ENCODE measurements around the gene H2BW2.
"Not testable (repeated sequence)": the region's sequence is repeated elsewhere in the genome, so short reads cannot be mapped to it uniquely, and the experiment has no call there.

Gene H2BW2

DNA sequence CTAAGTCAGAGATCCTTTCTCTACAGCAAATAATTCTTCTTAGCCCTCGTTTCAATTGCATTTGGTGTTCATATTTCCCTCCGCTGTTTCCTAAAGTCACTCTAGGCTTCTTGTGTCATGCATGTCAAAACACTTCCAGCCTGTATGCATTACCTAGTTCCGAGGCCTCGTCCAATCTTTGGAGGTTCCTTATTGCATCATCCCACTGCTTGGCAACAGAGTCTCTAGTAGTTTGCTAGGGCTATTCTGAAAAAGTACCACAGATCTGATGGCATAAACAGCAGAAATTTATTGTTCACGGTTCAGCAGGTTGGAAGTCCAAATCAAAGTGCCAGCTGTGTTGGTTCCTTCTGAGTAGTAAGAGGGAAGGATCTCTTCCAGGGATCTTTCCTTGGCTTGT, 5.9 kb downstream of the H2BW2 start:
- H4K20me1 ChIP-seq (ENCODE audit: insufficient read depth, low read length, poor library complexity, severe bottlenecking): no peaks in the 10 kb centered on the region
- H3K4me1 ChIP-seq (ENCODE audit: insufficient read depth, low read length, poor library complexity, severe bottlenecking): no peaks in the 10 kb centered on the region
- no peaks in the 10 kb centered on the region for H3F3A ChIP-seq (ENCODE audit: low read depth)
- no peak overlapping the region for H3K4me3 ChIP-seq (ENCODE audit: low read length, poor library complexity, severe bottlenecking)
- H3K9ac ChIP-seq (ENCODE audit: low read depth, low read length, poor library complexity, severe bottlenecking): no peak overlapping the region
- H3K36me3 ChIP-seq (ENCODE audit: insufficient read depth, low read length): no peaks in the 10 kb centered on the region
- H3K9me2 ChIP-seq (replicated peaks; ENCODE audit: low read depth, low read length): no peaks in the 10 kb centered on the region
- H3K9me3 ChIP-seq (ENCODE audit: insufficient read depth, low read depth, low read length): no peaks in the 10 kb centered on the region
- H3K27me3 ChIP-seq (ENCODE audit: insufficient read depth, low read length, poor library complexity, severe bottlenecking): no peaks in the 10 kb centered on the region
- no peak overlapping the region for H3K4me2 ChIP-seq (ENCODE audit: low read depth, low read length, poor library complexity, severe bottlenecking)
- H2AFZ ChIP-seq (ENCODE audit: low read length): no peak overlapping the region
- no peaks in the 10 kb centered on the region for H3K79me2 ChIP-seq (ENCODE audit: insufficient read depth, low read length)
- TF ChIP-seq, protein P1, sequence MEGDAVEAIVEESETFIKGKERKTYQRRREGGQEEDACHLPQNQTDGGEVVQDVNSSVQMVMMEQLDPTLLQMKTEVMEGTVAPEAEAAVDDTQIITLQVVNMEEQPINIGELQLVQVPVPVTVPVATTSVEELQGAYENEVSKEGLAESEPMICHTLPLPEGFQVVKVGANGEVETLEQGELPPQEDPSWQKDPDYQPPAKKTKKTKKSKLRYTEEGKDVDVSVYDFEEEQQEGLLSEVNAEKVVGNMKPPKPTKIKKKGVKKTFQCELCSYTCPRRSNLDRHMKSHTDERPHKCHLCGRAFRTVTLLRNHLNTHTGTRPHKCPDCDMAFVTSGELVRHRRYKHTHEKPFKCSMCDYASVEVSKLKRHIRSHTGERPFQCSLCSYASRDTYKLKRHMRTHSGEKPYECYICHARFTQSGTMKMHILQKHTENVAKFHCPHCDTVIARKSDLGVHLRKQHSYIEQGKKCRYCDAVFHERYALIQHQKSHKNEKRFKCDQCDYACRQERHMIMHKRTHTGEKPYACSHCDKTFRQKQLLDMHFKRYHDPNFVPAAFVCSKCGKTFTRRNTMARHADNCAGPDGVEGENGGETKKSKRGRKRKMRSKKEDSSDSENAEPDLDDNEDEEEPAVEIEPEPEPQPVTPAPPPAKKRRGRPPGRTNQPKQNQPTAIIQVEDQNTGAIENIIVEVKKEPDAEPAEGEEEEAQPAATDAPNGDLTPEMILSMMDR (conservative IDR thresholded peaks at IDR 0.05; ENCODE audit: low read length): no peak
- no peak for TF ChIP-seq EZH2phosphoT487 (IDR thresholded peaks at IDR 0.05; ENCODE audit: borderline replicate concordance)

DNA sequence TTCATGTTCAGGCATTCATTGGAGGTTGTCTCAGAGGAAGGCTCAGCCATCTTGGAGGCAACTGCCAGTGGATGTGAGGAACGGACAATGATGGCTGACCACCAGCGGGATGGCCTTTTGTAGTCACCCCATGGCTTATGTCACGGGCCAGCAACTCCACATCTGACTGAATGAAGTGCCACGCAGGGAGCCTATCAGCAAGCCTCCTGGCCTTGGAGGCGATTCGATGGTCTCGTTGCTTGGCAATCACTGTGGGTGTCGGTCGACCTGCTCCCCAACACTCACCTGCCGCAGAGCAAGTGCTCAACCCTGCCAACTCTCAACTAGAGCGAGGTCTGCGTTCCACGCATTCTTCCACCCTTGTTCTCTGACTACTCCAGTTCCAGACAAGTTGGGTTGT, 7.4 kb downstream of the H2BW2 start:
- H2AFZ ChIP-seq (ENCODE audit: low read length): no peak overlapping the region
- H3K9me2 ChIP-seq (replicated peaks; ENCODE audit: low read depth, low read length): no peaks in the 10 kb centered on the region
- H4K20me1 ChIP-seq (ENCODE audit: insufficient read depth, low read length, poor library complexity, severe bottlenecking): no peaks in the 10 kb centered on the region
- H3K4me1 ChIP-seq (ENCODE audit: insufficient read depth, low read length, poor library complexity, severe bottlenecking): no peaks in the 10 kb centered on the region
- no peaks in the 10 kb centered on the region for H3K36me3 ChIP-seq (ENCODE audit: insufficient read depth, low read length)
- H3K9ac ChIP-seq (ENCODE audit: low read depth, low read length, poor library complexity, severe bottlenecking): no peak overlapping the region
- no peaks in the 10 kb centered on the region for H3K9me3 ChIP-seq (ENCODE audit: insufficient read depth, low read depth, low read length)
- TF ChIP-seq, protein P1 (conservative IDR thresholded peaks at IDR 0.05; ENCODE audit: low read length): no peak
- no peak for TF ChIP-seq EZH2phosphoT487 (IDR thresholded peaks at IDR 0.05; ENCODE audit: borderline replicate concordance)
- H3K27me3 ChIP-seq (ENCODE audit: insufficient read depth, low read length, poor library complexity, severe bottlenecking): no peaks in the 10 kb centered on the region
- no peaks in the 10 kb centered on the region for H3K79me2 ChIP-seq (ENCODE audit: insufficient read depth, low read length)
- no peaks in the 10 kb centered on the region for H3F3A ChIP-seq (ENCODE audit: low read depth)
- H3K4me3 ChIP-seq (ENCODE audit: low read length, poor library complexity, severe bottlenecking): no peak overlapping the region
- no peak overlapping the region for H3K4me2 ChIP-seq (ENCODE audit: low read depth, low read length, poor library complexity, severe bottlenecking)

DNA sequence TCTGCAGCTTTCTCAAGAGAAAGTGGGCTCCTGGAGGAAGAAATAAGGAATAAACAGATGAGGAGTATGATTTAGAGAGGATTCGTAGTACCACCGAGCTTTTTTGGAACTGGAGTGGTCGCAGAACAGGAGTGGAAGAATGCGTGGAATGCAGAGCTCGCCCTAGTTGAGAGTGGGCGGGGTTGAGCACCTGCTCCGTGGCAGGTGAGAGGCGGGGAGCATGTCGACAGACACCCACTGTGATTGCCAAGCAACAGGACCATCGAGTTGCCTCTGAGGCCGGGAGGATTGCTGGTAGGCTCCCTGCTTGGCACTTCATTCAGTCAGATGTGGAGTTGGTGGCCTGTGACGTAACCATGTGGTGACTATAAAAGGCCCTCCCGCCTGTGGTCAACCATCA, 15.2 kb downstream of the H2BW2 start:
- not testable (repeated sequence) for H3K9me3 ChIP-seq (ENCODE audit: insufficient read depth, low read depth, low read length); H3K4me2 ChIP-seq (ENCODE audit: low read depth, low read length, poor library complexity, severe bottlenecking); H3K9me2 ChIP-seq (replicated peaks; ENCODE audit: low read depth, low read length); H3K36me3 ChIP-seq (ENCODE audit: insufficient read depth, low read length); H3K9ac ChIP-seq (ENCODE audit: low read depth, low read length, poor library complexity, severe bottlenecking); H4K20me1 ChIP-seq (ENCODE audit: insufficient read depth, low read length, poor library complexity, severe bottlenecking); H3K79me2 ChIP-seq (ENCODE audit: insufficient read depth, low read length); H3K4me1 ChIP-seq (ENCODE audit: insufficient read depth, low read length, poor library complexity, severe bottlenecking); H3F3A ChIP-seq (ENCODE audit: low read depth); H2AFZ ChIP-seq (ENCODE audit: low read length); H3K4me3 ChIP-seq (ENCODE audit: low read length, poor library complexity, severe bottlenecking); H3K27me3 ChIP-seq (ENCODE audit: insufficient read depth, low read length, poor library complexity, severe bottlenecking)

DNA sequence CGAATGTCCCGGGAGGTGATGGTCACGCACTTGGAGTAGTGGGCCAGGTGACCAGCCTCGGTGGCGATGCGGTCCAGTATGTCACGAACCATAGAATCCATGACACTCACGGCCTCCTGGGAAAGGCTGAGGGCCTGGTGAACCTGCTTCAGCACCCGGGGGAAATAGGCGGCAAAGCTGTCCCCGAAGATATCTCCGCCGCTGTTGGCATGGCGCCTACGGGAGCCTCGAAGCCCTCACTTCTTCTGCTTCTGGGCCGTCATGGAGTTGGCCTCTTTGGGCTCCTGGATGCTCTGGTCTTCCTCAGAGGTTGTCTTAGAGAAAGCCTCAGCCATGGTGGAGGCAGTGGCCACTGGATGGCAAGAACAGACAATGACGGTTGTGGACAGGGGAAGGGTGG, 22.9 kb downstream of the H2BW2 start:
- not testable (repeated sequence) for H3K36me3 ChIP-seq (ENCODE audit: insufficient read depth, low read length); H3K9me3 ChIP-seq (ENCODE audit: insufficient read depth, low read depth, low read length); H3K4me1 ChIP-seq (ENCODE audit: insufficient read depth, low read length, poor library complexity, severe bottlenecking); H3K4me3 ChIP-seq (ENCODE audit: low read length, poor library complexity, severe bottlenecking); H4K20me1 ChIP-seq (ENCODE audit: insufficient read depth, low read length, poor library complexity, severe bottlenecking); H3K9me2 ChIP-seq (replicated peaks; ENCODE audit: low read depth, low read length); H2AFZ ChIP-seq (ENCODE audit: low read length); H3K4me2 ChIP-seq (ENCODE audit: low read depth, low read length, poor library complexity, severe bottlenecking); H3K27me3 ChIP-seq (ENCODE audit: insufficient read depth, low read length, poor library complexity, severe bottlenecking); H3F3A ChIP-seq (ENCODE audit: low read depth); H3K9ac ChIP-seq (ENCODE audit: low read depth, low read length, poor library complexity, severe bottlenecking); H3K79me2 ChIP-seq (ENCODE audit: insufficient read depth, low read length)

DNA sequence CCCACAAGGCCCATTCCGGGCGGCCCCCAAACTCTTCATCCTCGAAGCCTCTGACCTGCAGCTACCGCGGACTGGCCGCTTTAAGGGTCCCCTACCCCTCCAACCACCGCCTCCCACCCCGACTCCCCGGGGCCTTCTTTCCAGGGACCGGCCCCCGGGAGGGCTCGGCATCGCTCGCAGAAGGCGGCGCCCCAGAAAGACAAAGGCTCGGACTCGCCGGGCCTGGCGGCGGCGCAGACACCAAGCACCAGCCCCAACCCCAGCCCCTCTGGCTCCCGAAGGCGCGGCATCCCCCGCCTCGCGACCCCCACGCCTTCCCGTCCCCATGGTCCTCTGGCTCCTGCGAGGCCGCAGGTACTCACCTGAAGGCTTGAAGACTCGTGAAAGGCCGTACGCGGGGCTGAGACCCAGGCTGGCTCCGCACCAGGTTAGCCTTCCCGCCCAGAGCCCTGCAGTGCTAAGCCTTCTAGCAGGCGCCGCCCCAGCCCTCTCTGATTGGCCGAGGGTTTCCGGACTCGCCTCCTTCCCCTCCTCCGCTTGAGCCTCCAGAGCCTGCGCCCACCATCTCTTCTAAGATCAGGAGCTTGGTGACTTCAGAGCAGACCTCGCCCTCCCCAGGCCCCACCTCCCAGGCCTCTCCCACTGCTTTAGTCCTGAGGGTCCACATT, 36.2 kb downstream of the H2BW2 start, which contains the start of gene TMSB15C:
Gene TMSB15C (minus strand): TSS at position 459 of the 668 bp plus-strand sequence.
- H3K4me1 ChIP-seq (ENCODE audit: insufficient read depth, low read length, poor library complexity, severe bottlenecking); H2AFZ ChIP-seq (ENCODE audit: low read length); H3K27me3 ChIP-seq (ENCODE audit: insufficient read depth, low read length, poor library complexity, severe bottlenecking); H3K79me2 ChIP-seq (ENCODE audit: insufficient read depth, low read length); H3K9me2 ChIP-seq (replicated peaks; ENCODE audit: low read depth, low read length); H3K9ac ChIP-seq (ENCODE audit: low read depth, low read length, poor library complexity, severe bottlenecking); H4K20me1 ChIP-seq (ENCODE audit: insufficient read depth, low read length, poor library complexity, severe bottlenecking); H3K9me3 ChIP-seq (ENCODE audit: insufficient read depth, low read depth, low read length); H3K4me2 ChIP-seq (ENCODE audit: low read depth, low read length, poor library complexity, severe bottlenecking); H3F3A ChIP-seq (ENCODE audit: low read depth); H3K36me3 ChIP-seq (ENCODE audit: insufficient read depth, low read length); H3K4me3 ChIP-seq (ENCODE audit: low read length, poor library complexity, severe bottlenecking): not testable (repeated sequence)

DNA sequence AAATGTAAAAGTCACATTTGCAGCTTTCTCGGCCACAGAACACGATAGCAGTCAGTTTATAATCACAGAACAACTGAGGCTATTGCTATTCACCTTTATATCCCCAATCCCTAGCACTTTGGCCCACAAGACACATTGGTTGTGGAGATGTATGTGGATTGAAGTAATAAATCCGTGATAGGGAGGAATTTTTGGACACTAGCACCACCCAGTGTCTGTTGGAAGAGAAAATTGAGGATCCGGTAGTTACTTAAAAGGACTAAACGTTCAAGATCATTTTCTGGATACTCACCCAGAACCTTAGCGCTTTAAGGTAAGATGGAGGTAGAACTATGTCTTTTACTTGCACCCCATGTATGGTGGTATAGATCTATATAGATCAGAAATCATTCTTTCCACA, 38.1 kb downstream of the H2BW2 start:
- H3K9me3 ChIP-seq (ENCODE audit: insufficient read depth, low read depth, low read length); H3K4me3 ChIP-seq (ENCODE audit: low read length, poor library complexity, severe bottlenecking); H3F3A ChIP-seq (ENCODE audit: low read depth); H3K36me3 ChIP-seq (ENCODE audit: insufficient read depth, low read length); H3K4me1 ChIP-seq (ENCODE audit: insufficient read depth, low read length, poor library complexity, severe bottlenecking); H4K20me1 ChIP-seq (ENCODE audit: insufficient read depth, low read length, poor library complexity, severe bottlenecking); H2AFZ ChIP-seq (ENCODE audit: low read length); H3K79me2 ChIP-seq (ENCODE audit: insufficient read depth, low read length); H3K4me2 ChIP-seq (ENCODE audit: low read depth, low read length, poor library complexity, severe bottlenecking); H3K27me3 ChIP-seq (ENCODE audit: insufficient read depth, low read length, poor library complexity, severe bottlenecking); H3K9ac ChIP-seq (ENCODE audit: low read depth, low read length, poor library complexity, severe bottlenecking); H3K9me2 ChIP-seq (replicated peaks; ENCODE audit: low read depth, low read length): not testable (repeated sequence)
